Keratinocyte (primary cell): Measurements from ENCODE around the gene JPT1. TPM values are rescaled to one million over a fixed set of nuclear protein-coding genes. Genes with fewer than 3 reads are reported as not detected.

Source experiments
- DNase-seq: peaks from one replicate; pipeline ENCODE4 v3.0.0-alpha.2; 2011; ENCODE audit warnings: low read depth, missing footprints, low spot score
- FAIRE-seq: peaks from 2 replicates; lab custom pipeline; 2011; peaks lifted over from hg19 to GRCh38; lab: Jason Lieb, UNC
- H2AFZ ChIP-seq: 2 replicates; pipeline ENCODE4 v1.6.0; 2012; ENCODE audit warnings: low read length, control low read depth, inconsistent platforms; ENCODE audit not compliant: control insufficient read depth
- H3K27ac ChIP-seq: 2 replicates; pipeline ENCODE4 v1.5.1; 2011; ENCODE audit warnings: low read length; ENCODE audit not compliant: control insufficient read depth, insufficient read depth
- H3K27me3 ChIP-seq: 3 replicates; pipeline ENCODE4 v1.6.0; 2011; ENCODE audit warnings: low read length; ENCODE audit not compliant: control insufficient read depth, insufficient read depth; ENCODE audit errors: extremely low read depth
- H3K36me3 ChIP-seq, 2 experiments: 2 replicates in 1 of 2; 3 replicates in 1 of 2; pipeline ENCODE4 v1.5.1; 2011; ENCODE audit warnings: low read length in 2 of 2, mild to moderate bottlenecking in 1 of 2; ENCODE audit not compliant: control insufficient read depth in 2 of 2, insufficient read depth in 2 of 2; ENCODE audit errors: extremely low read depth in 1 of 2
- H3K4me1 ChIP-seq: 3 replicates; pipeline ENCODE4 v1.5.1; 2011; ENCODE audit warnings: low read length; ENCODE audit not compliant: control insufficient read depth, insufficient read depth; ENCODE audit errors: extremely low read depth
- H3K4me2 ChIP-seq: 3 replicates; pipeline ENCODE4 v1.6.0; 2011; ENCODE audit warnings: low read depth, low read length; ENCODE audit not compliant: control insufficient read depth, insufficient read depth; ENCODE audit errors: extremely low read depth
- H3K4me3 ChIP-seq, 3 experiments: fragments of 200-600 bp in 1 of 3; sonication (generic) in 1 of 3; 2 replicates in 2 of 3; 3 replicates in 1 of 3; pipeline ENCODE4 v1.5.1; 2011 to 2016; ENCODE audit warnings: low read length in 3 of 3, mild to moderate bottlenecking in 3 of 3, control low read depth in 2 of 3, inconsistent platforms in 1 of 3, low read depth in 1 of 3, mixed read lengths in 1 of 3, mixed run types in 1 of 3, moderate library complexity in 1 of 3; ENCODE audit not compliant: control insufficient read depth in 2 of 3, insufficient read depth in 2 of 3; ENCODE audit errors: extremely low read depth in 1 of 3
- H3K79me2 ChIP-seq: 2 replicates; pipeline ENCODE4 v1.6.0; 2012; ENCODE audit warnings: low read length; ENCODE audit not compliant: control insufficient read depth, insufficient read depth
- H3K9ac ChIP-seq: 3 replicates; pipeline ENCODE4 v1.6.0; 2011; ENCODE audit warnings: low read length; ENCODE audit not compliant: control insufficient read depth, insufficient read depth; ENCODE audit errors: extremely low read depth
- H3K9me1 ChIP-seq: 3 replicates; pipeline ENCODE4 v1.6.0; 2011; ENCODE audit warnings: low read length; ENCODE audit not compliant: control insufficient read depth, insufficient read depth; ENCODE audit errors: extremely low read depth
- H3K9me3 ChIP-seq: 2 replicates; pipeline ENCODE4 v1.5.1; 2012; ENCODE audit warnings: low read depth, low read length; ENCODE audit not compliant: control insufficient read depth
- H4K20me1 ChIP-seq: 3 replicates; pipeline ENCODE4 v1.6.0; 2011; ENCODE audit warnings: low read length; ENCODE audit not compliant: control insufficient read depth, insufficient read depth; ENCODE audit errors: extremely low read depth
- CTCF ChIP-seq, 3 experiments: IDR thresholded peaks in 1 of 3; conservative IDR thresholded peaks in 1 of 3; optimal IDR thresholded peaks in 1 of 3; 2 replicates in 2 of 3; 3 replicates in 1 of 3; pipeline versions ENCODE3 to v1.5.1; 2011; ENCODE audit warnings: low read length in 3 of 3, mild to moderate bottlenecking in 3 of 3, moderate library complexity in 2 of 3, control low read depth in 1 of 3, inconsistent platforms in 1 of 3; ENCODE audit not compliant: insufficient read depth in 2 of 3; ENCODE audit errors: extremely low read depth in 1 of 3
- EZH2 ChIP-seq: IDR thresholded peaks from one replicate; pipeline ENCODE4 v1.6.1; 2012; ENCODE audit warnings: inconsistent platforms, mild to moderate bottlenecking, low read length, moderate library complexity
- dilution Hi-C: fragments of 300-500 bp; cut with MboI; formaldehyde crosslinking; loops from one replicate; pipeline ENCODE4 v1.7.0; 2020; ENCODE audit warnings: low sequenced_read_pairs; ENCODE audit not compliant: extremely low pct_ligation_motif_present
- polyA plus RNA-seq, 5 experiments: library from polyadenylated mRNA; depleted of rRNA in 3 of 5; stranded (reverse) in 3 of 5; stranded (forward) in 1 of 5; unstranded in 1 of 5; fragments of >200 nt; gene quantifications; 1 replicate in 1 of 5; 2 replicates in 3 of 5; 3 replicates in 1 of 5; pipeline versions ENCODE4 v1.2.1 to v1.2.3, GENCODE V29; 2011 to 2012; ENCODE audit warnings: missing spikeins in 2 of 5, low read depth in 1 of 5, low replicate concordance in 1 of 5

The JPT1 gene
- polyA plus RNA-seq, 1 donor (not counting 4 experiments of a cell fraction or from before 2014, with no cell fraction given): 142 TPM

- no peak overlapping the region for H3K27ac ChIP-seq
- dilution Hi-C loops: no loop called here
- TF ChIP-seq CTCF (optimal IDR thresholded peaks at IDR 0.05 in 1 of 3, IDR thresholded peaks at IDR 0.05 in 1 of 3, conservative IDR thresholded peaks at IDR 0.05 in 1 of 3; ENCODE audit: extremely low read depth in 1 of 3, insufficient read depth in 2 of 3, low read length in 3 of 3): no peak
- TF ChIP-seq EZH2: no peak
- H4K20me1 ChIP-seq: no peaks in the 10 kb centered on the region
- H3K9me3 ChIP-seq: no peaks in the 10 kb centered on the region
- FAIRE-seq: no peak
- H3K9ac ChIP-seq: no peak overlapping the region
- no peaks in the 10 kb centered on the region for H3K36me3 ChIP-seq
- H3K4me3 ChIP-seq: no peak overlapping the region
- H3K4me2 ChIP-seq: no peak overlapping the region
- no peak overlapping the region for H2AFZ ChIP-seq
- no peaks in the 10 kb centered on the region for H3K4me1 ChIP-seq
- H3K9me1 ChIP-seq: no peaks in the 10 kb centered on the region
- no peaks in the 10 kb centered on the region for H3K27me3 ChIP-seq
- DNase-seq: no peak
- H3K79me2 ChIP-seq: no peaks in the 10 kb centered on the region
Observed at GRCh38 chr17:75194879-75195278, 40.6 kb upstream of the JPT1 start.

- no peak for FAIRE-seq
- no peaks in the 10 kb centered on the region for H3K79me2 ChIP-seq
- dilution Hi-C loops: no loop called here
Observed at GRCh38 chr17:75191584-75191983, 37.3 kb upstream of the JPT1 start.

More at GRCh38 chr17:75191584-75191983, 37.3 kb upstream of the JPT1 start:
- Histone ChIP-seq H3K4me2 (no peak overlapping the region), H3K4me1 (no peaks in the 10 kb centered on the region), H2AFZ (no peak overlapping the region), H3K9me1 (no peaks in the 10 kb centered on the region), H3K27ac (no peak overlapping the region), H3K27me3 (no peaks in the 10 kb centered on the region), H4K20me1 (no peaks in the 10 kb centered on the region), H3K9me3 (no peaks in the 10 kb centered on the region), H3K36me3 (no peaks in the 10 kb centered on the region), H3K4me3 (no peak overlapping the region), H3K9ac (no peak overlapping the region)
- DNase-seq: no peak
- no peak for TF ChIP-seq CTCF (optimal IDR thresholded peaks at IDR 0.05 in 1 of 3, IDR thresholded peaks at IDR 0.05 in 1 of 3, conservative IDR thresholded peaks at IDR 0.05 in 1 of 3; ENCODE audit: extremely low read depth in 1 of 3, insufficient read depth in 2 of 3, low read length in 3 of 3)
- no peak for TF ChIP-seq EZH2
